Choroid plexus epithelial cell (primary cell): Measurements from ENCODE around the gene OTUD5.
"Not testable (repeated sequence)": the region's sequence is repeated elsewhere in the genome, so short reads cannot be mapped to it uniquely, and the experiment has no call there.

Source experiments
- DNase-seq: peaks from one replicate; pipeline ENCODE4 v3.0.0-alpha.2; 2010; ENCODE audit warnings: low read depth
- H3K4me3 ChIP-seq: 2 replicates; pipeline ENCODE4 v1.5.1; 2011; ENCODE audit warnings: low read depth, mild to moderate bottlenecking, control low read depth, low read length, moderate library complexity
- TF ChIP-seq, protein P1 (sequence below): conservative IDR thresholded peaks from 2 replicates; pipeline ENCODE4 v1.5.1; 2011; ENCODE audit warnings: low read depth, mild to moderate bottlenecking, control low read depth, inconsistent platforms, low read length, moderate library complexity

Gene OTUD5

DNA sequence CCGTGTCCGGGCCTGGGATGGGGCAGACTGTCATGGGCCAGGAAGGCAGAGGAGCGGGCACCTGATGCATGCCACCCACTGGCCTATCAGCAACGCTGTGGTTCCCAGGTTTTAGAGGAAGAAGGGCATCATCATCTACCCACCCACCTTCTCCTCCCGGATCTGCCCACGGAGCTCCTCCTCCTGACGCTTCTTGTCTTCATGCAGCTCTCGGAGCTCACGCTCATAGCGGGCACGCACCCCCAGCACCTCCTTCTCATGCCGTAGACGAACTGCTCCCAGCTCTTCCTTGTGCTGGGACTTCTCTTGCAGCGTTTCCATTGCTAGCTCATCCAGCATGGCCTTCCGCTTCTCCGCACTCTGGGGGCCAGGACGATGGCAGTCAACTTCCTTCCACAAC is 25.7 kb upstream of the OTUD5 start:
- no peak for DNase-seq

DNA sequence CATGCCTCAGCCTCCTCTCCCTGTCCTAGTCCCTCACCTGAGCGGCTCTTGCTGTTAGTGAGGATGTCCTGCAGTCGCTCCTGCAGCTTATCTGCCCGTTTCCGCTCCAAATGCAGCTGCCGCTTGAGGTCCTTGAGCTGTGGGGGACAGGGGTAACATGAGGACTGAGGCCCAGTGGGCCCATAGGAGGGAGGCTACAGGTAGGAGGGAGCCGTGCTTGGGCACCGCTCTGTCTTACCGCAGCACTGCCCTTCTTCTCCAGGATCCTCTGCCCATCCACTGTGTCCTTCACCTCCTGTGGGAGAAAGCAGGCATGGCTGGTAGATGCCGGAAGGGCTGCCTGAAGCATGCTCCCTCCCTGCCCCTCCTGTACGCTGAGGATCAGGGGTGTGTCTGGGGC is 23.8 kb upstream of the OTUD5 start:
- H3K4me3 ChIP-seq = no peak overlapping the region
- no peak for DNase-seq
- TF ChIP-seq, protein P1, sequence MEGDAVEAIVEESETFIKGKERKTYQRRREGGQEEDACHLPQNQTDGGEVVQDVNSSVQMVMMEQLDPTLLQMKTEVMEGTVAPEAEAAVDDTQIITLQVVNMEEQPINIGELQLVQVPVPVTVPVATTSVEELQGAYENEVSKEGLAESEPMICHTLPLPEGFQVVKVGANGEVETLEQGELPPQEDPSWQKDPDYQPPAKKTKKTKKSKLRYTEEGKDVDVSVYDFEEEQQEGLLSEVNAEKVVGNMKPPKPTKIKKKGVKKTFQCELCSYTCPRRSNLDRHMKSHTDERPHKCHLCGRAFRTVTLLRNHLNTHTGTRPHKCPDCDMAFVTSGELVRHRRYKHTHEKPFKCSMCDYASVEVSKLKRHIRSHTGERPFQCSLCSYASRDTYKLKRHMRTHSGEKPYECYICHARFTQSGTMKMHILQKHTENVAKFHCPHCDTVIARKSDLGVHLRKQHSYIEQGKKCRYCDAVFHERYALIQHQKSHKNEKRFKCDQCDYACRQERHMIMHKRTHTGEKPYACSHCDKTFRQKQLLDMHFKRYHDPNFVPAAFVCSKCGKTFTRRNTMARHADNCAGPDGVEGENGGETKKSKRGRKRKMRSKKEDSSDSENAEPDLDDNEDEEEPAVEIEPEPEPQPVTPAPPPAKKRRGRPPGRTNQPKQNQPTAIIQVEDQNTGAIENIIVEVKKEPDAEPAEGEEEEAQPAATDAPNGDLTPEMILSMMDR = no peak

More for the DNA sequence above, 25.7 kb upstream of the OTUD5 start:
- TF ChIP-seq, protein P1 = no peak
- no peak overlapping the region for H3K4me3 ChIP-seq

DNA sequence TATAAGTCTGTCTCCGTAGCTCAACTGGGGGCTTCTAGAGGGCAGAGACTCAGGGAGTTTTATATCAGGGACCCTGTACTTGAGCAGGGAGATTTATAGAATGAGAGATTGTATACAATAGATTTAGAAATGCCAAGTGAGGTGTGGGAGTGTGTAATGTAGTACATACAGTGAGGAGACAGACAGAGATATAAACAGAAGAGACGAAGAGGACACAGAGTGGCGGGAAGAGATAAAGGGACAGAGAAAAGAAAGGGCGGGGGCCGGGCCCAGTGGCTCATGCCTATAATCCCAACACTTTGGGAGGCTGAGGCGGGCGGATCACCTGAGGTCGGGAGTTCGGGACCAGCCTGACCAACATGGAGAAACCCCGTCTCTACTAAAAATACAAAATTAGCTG is 22.9 kb upstream of the OTUD5 start:
- DNase-seq, H3K4me3 ChIP-seq: not testable (repeated sequence)

DNA sequence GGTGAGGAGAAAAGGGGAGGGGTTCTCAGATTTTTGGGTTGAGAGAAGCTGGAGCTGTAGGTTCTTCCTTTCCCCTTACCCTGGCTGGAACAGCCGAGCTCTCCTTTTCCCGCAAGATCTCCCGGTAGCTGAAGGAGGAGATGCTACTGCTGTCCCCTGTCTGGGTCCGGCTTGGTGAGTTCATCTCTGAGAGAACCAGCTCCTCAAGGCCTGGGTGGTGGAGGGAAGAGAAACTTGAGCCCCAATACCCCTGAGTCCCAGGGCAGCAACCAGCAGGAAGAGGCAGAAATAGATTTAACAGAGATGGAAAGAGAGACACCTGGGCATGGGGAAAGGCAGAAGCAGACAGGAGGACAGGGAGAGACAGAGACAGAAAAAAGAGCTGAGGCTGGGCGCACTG is 20.8 kb upstream of the OTUD5 start:
- no peak overlapping the region for H3K4me3 ChIP-seq
- TF ChIP-seq, protein P1 = no peak

DNA sequence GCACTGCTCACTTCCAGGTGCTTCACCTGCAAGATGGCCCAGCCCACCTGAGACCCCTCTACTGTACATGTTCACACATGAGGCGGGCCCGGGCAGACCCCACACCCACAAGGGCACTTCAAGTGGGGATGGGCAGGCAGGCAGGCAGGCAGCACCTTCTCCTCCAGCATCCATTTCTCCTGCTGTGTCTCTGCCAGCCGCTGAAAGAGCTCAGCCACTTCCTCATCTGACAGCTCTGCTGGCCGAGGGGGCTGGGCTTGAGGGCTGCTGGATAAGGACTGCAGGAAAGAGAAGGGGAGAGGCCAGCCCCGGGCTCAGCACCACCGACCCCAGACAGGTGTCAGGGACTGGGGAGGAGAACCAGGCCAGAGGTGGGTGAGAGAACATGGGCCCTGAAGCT is 18.7 kb upstream of the OTUD5 start:
- TF ChIP-seq, protein P1 = no peak
- DNase-seq = no peak

More for the DNA sequence above, 20.8 kb upstream of the OTUD5 start:
- DNase-seq = no peak

DNA sequence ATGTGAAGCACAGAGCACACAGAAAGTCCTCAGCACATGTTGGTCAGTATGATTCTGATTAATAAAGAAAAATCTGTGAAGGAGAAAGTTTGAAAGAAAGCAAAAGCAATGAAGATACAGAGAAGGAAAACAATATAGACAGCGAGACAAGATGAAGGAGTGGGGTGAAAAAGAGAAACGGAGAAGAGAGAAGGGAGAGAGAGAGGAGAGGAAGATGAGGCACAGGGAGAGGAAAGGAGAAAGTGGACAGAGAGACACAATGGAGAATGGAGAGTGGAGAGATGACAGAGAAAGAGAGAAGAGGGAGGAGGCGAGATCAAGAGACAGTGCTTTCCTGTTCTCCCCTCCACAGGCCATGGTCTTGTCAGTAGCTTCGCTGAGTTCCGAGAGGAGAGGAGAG is 18.1 kb upstream of the OTUD5 start:
- TF ChIP-seq, protein P1 = no peak
- DNase-seq = no peak
- no peak overlapping the region for H3K4me3 ChIP-seq

More for the DNA sequence above, 18.7 kb upstream of the OTUD5 start:
- H3K4me3 ChIP-seq = no peak overlapping the region

DNA sequence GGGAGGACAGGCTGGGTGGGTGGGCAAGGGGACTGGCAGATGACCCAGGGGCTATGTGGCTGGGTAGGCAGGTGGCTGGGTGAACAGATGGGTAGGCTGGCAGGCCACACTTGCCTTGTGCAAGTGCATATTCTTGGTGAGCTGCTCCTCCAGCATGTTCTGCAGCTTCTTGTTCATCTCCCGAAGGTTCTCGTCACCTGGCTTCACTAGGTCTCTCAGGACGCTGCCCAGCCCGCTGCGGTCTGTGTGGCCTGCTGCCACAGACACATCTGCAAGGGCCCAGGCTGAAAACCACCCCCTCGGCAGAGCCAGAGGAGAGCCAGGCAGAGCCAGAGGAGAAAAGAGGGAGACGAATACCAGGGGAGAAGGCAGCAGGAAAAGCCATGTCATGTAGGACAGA is 17.6 kb upstream of the OTUD5 start:
- no peak overlapping the region for H3K4me3 ChIP-seq
- TF ChIP-seq, protein P1 = no peak
- DNase-seq = no peak

DNA sequence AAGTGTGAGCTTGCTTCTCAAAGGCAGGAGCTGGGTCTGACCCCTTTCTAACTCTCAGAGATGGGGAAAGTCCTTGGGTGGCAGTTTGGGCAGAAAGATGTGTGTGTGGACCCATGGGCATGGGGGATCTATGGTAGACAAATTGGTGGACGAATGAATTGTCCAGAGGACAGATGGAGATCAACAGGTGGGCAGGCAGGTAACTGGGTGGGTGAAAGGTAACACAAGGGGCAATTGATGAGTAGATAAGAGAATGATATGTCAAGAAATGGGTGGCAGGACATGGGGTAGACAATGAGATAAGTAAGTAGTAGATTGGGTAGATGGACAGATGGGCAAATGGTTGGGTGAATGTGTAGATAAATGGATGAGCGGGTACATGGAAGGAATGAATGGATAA is 17.2 kb upstream of the OTUD5 start:
- H3K4me3 ChIP-seq = no peak overlapping the region
- no peak for DNase-seq

More for the DNA sequence above, 17.2 kb upstream of the OTUD5 start:
- TF ChIP-seq, protein P1 = no peak
